Activated CD4-positive, alpha-beta T cell treated with anti-CD3 and anti-CD28 coated beads, Interleukin-2, Interleukin-6, amounts not matched to agents 100 ng/mL and 50 ng/mL, durations not matched to agents 16 hours and 8 hours (primary cell): ENCODE measurements around the gene SNX9.
A peak's percentile ranks its signal among the peaks of the same experiment; 100 is the strongest.
"Not testable (repeated sequence)": the region's sequence is repeated elsewhere in the genome, so short reads cannot be mapped to it uniquely, and the experiment has no call there.

Source experiments
- DNase-seq: peaks from one replicate; pipeline ENCODE4 v3.0.0-alpha.2; 2020

SNX9 gene

DNA sequence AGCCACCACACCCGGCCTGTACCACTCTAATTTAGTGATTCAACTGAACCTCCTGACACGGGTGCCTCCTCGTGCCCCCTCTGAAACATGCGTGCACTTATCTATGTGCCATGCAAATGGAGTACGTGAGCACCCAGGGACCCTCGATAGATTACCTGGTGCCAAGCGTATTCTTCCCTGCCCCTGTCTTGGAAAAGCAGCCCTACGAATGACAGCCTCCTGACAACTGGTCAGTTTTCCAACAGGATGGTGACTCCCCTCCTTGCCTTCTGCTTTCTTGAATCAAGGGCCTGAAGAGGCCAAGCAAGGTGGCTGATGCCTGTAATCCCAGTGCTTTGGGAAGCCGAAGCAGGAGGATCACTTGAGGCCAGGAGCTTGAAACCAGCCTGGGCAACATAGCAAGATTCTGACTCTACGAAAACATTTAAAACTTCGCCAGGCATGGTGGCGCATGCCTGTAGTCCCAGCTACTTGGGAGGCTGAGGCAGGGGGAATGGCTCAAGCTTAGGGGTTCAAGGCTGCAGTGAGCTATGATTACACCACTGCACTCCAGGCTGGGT is 133.2 kb downstream of the SNX9 start:
- DNase-seq, result no peak

DNA sequence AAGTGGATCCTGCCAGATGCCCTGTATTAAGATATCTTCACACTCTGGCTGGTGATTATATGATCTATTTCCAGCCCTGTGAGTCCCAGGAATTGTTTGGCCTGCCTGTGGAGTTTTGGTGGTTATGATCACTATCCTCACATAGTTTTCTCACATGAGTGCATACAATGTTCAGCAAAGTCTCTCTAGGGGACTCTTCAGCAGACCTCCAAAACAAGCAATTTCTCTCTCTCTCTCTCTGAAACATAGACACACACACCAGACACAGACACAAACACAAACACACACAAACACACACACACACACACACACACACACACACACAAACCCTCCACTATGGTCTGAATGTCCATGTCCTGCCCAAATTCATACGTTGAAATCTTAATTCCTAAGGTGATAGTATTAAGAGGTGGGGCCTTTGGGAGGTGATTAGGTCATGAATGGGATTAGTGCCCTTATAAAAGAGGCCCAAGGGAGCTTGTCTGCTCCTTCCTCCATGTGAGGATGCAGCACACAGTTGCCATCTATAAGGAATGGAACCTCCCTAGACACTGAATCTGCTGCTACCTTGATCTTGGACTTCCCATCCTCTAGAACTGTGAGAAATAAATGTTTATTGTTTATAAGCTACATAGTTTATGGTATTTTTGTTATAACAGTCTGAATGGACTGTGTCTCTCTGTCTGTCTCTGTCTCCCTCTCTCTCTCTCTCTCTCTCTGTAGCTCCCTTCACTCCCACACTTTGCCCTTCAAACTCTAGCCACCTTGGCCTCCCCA is 136.6 kb downstream of the SNX9 start:
- DNase-seq, result no peak

GRCh38 chr6:157961153-157961831 is 138.2 kb downstream of the SNX9 start:
- no peak for DNase-seq

GRCh38 chr6:157961832-157962575 is 139.0 kb downstream of the SNX9 start:
- DNase-seq, result no peak

- DNase-seq, result peak; percentile 36
Measured at GRCh38 chr6:157962601-157963302, 139.7 kb downstream of the SNX9 start.

DNA sequence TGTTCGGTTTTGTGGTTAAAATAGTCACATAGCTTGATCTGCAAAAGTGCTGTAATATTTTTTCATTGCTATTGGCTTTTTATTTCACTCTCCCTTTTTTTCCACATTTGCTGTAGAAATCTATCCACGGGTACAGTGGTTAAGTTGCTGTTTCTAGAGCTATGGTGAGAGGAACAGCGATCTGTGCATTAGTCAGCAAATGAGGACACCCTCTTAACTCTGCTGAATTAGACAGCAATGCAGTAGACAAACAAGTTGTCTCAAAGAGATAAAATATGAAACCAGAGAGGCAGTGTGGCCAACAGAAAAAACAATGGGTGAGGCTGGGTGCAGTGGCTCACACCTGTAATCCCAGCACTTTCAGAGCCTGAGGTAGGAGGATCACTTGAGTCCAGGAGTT is 141.1 kb downstream of the SNX9 start:
- no peak for DNase-seq

- no peak for DNase-seq
Measured at GRCh38 chr6:157965387-157965786, 142.3 kb downstream of the SNX9 start.

GRCh38 chr6:157966589-157966977 is 143.5 kb downstream of the SNX9 start:
- DNase-seq, result no peak

GRCh38 chr6:157967020-157967419 is 144.0 kb downstream of the SNX9 start:
- DNase-seq, result no peak

GRCh38 chr6:157967486-157967885 is 144.4 kb downstream of the SNX9 start:
- no peak for DNase-seq

DNA sequence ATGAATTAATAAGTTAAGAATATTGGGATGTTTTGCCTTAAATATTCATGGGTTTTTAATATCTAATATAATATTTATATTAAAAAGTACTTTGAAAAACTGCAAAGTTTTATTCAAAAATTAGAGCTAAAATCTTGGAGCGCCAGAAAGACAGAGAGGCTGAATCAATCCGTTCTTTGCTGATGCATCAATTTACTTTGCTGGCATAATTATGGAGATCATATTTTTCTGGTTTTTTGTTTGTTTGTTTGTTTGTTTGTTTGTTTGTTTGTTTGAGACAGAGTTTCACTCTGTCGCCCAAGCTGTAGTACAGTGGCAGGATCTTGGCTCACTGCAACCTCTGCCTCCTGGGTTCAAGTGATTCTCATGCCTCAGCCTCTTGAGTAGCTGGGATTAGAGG is 149.1 kb downstream of the SNX9 start:
- DNase-seq, result not testable (repeated sequence)

GRCh38 chr6:157974341-157974894 is 151.4 kb downstream of the SNX9 start:
- DNase-seq, result no peak

GRCh38 chr6:157974967-157975366 is 151.9 kb downstream of the SNX9 start:
- no peak for DNase-seq

- DNase-seq, result no peak
Measured at GRCh38 chr6:157975456-157975855, 152.4 kb downstream of the SNX9 start.

DNA sequence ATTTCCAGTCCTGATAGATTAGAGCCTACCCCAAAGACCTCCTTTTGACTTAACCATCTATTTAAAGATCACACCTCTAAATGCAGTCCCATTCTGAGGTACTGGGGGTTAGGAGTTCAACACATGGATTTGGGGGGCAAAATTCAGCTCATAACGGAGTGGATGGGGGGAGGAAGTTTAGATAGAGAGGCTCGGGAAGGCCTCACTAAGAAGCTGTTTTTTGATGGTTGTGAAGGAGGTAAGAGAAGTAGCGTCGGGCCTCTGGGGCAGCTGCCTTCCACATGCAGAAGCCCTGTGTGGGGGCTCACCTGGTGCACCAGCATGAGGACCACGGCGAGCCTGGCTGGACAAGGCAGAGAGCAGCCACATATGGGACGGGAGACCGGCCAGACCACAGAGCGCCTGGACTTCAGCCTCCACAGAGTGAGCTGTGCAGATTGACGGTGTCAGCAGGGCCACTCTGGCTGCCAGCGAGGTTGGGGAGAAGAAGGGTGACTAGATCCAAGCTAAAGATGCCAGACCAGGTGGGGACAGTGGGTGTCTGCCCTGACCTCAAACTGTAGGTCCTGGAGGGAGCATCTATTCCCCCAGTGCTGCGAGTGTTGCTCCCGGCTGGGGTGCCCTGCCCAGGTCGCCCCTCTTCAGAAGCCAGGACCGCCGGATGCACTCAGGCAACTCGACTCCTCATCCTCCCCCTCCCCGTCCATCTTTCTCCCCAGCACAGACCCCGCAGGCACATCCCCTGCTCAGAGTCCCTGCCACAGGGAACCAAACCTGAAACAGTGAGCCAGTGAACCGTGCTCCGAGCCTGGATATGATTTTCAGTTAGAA is 153.5 kb downstream of the SNX9 start:
- no peak for DNase-seq

- no peak for DNase-seq
Measured at GRCh38 chr6:157977176-157977804, 154.2 kb downstream of the SNX9 start.

- DNase-seq, result no peak
Measured at GRCh38 chr6:157978021-157978783, 155.2 kb downstream of the SNX9 start.

- DNase-seq, result no peak
Measured at GRCh38 chr6:157980288-157981131, 157.5 kb downstream of the SNX9 start.

GRCh38 chr6:157981132-157981394 is 158.0 kb downstream of the SNX9 start:
- no peak for DNase-seq
